ENCODE data around the gene TBC1D17. TPM values are rescaled to one million over a fixed set of nuclear protein-coding genes. Genes with fewer than 3 reads are reported as not detected.

TBC1D17 gene
- total RNA-seq, 2 donors from 2014 or later = 27.9 to 31.7 TPM

DNA sequence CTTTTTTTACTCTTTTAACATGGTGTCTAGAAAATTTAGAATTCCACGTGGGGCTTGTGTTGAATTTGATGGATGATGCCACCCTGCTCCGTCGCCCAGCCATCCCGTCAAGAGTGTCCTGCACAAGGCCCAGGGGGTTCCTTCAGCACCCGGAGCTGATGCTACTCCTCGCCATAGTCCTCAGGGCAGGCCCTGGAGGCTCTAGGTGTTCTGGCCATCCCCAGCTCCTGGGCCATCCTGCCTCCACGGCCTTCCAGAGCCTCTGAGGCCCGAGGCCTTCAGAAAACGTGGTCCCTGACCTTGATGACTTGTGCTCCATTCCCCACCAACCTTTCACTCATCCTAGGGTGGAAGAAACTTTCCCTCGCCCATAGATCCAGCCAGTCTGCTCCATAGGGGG lies 3.7 kb upstream of the TBC1D17 start:
- no peak for DNase-seq (ENCODE audit: low spot score)
- no peak for ATAC-seq (ENCODE audit: insufficient number of reproducible peaks, low FRiP score, low read depth)
- Histone ChIP-seq H3K27ac (no peak overlapping the region), H3K36me3 (no peaks in the 10 kb centered on the region), H3K4me3 (no peak overlapping the region), H3K9me3 (no peaks in the 10 kb centered on the region), H3K4me1 (ENCODE audit: control insufficient read depth in 1 of 2, low read depth in 2 of 2) (peaks cover 9 to 35% of the 10 kb centered on the region in 2 donors), H3K27me3 (replicated peaks; ENCODE audit: insufficient read depth) (no peaks in the 10 kb centered on the region)
- TF ChIP-seq, protein P1, sequence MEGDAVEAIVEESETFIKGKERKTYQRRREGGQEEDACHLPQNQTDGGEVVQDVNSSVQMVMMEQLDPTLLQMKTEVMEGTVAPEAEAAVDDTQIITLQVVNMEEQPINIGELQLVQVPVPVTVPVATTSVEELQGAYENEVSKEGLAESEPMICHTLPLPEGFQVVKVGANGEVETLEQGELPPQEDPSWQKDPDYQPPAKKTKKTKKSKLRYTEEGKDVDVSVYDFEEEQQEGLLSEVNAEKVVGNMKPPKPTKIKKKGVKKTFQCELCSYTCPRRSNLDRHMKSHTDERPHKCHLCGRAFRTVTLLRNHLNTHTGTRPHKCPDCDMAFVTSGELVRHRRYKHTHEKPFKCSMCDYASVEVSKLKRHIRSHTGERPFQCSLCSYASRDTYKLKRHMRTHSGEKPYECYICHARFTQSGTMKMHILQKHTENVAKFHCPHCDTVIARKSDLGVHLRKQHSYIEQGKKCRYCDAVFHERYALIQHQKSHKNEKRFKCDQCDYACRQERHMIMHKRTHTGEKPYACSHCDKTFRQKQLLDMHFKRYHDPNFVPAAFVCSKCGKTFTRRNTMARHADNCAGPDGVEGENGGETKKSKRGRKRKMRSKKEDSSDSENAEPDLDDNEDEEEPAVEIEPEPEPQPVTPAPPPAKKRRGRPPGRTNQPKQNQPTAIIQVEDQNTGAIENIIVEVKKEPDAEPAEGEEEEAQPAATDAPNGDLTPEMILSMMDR (IDR thresholded peaks at IDR 0.05) = no peak

DNA sequence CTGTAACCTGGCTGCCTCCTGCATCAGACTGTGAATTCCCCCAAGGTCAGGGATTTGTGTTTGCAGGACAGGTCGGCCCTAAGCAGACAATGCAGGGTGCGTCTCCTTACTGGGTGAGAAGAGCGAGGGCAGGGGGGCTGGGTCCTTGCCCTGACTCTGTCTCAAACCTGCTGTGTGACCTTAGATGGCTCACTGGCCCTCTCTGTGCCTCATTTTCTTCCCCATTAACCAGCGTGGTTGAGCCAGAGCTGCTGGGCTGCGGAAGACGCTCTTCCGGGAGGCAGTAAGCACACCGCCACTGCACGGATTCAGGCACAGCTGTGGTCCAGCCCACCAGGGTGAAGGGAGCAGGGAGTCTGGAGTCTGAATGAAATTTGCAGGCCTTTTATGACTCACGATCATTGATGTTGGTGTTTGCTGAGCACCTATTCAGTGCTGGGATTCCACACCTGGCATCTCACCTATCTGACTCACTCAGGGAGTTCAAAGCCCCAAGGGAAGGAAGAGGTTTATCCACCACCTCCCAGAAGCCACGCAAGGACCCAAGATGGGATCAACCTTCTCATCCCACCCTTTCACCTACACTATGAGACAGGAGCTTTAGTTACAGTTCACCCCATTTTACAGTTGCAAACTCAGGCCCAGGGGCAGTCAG lies 2.9 kb upstream of the TBC1D17 start:
- Histone ChIP-seq H3K4me1 (ENCODE audit: control insufficient read depth in 1 of 2, low read depth in 2 of 2) (peaks cover 9 to 39% of the 10 kb centered on the region in 2 donors), H3K27ac (no peak overlapping the region), H3K9me3 (no peaks in the 10 kb centered on the region), H3K36me3 (no peaks in the 10 kb centered on the region), H3K27me3 (replicated peaks; ENCODE audit: insufficient read depth) (no peaks in the 10 kb centered on the region), H3K4me3 (no peak overlapping the region)
- TF ChIP-seq, protein P1 (IDR thresholded peaks at IDR 0.05) = no peak
- ATAC-seq (ENCODE audit: insufficient number of reproducible peaks, low FRiP score, low read depth) (no peak), DNase-seq (ENCODE audit: low spot score) (no peak)

DNA sequence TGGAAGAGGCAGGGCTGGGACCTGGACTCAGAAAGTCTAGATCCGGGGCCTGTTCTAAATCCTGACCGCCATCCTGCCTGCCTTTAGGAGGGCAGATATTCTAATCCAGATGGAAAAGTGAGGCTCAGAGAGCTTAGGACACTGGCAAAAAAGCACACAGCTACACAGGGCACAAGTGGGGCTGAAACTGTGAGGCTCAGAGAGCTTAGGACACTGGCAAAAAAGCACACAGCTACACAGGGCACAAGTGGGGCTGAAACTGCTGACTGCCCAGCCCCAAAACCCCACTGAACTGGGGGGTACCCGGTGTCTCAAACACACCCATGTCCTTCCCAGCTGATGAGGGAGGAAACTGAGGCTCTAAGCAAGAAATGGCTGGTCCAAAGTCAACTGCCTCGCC lies 2.3 kb upstream of the TBC1D17 start:
- H3K36me3 ChIP-seq = peaks cover under 1% of the 10 kb centered on the region
- DNase-seq (ENCODE audit: low spot score) (no peak), ATAC-seq (ENCODE audit: insufficient number of reproducible peaks, low FRiP score, low read depth) (no peak)
- H3K9me3 ChIP-seq = no peaks in the 10 kb centered on the region
- peak overlapping the region in 1 of 2 donors; percentile 97 for H3K27ac ChIP-seq
- H3K4me3 ChIP-seq = peak overlapping the region; percentile 90
- peaks cover 9 to 35% of the 10 kb centered on the region in 2 donors for H3K4me1 ChIP-seq (ENCODE audit: control insufficient read depth in 1 of 2, low read depth in 2 of 2)
- no peaks in the 10 kb centered on the region for H3K27me3 ChIP-seq (replicated peaks; ENCODE audit: insufficient read depth)
- TF ChIP-seq, protein P1 (IDR thresholded peaks at IDR 0.05) = no peak

DNA sequence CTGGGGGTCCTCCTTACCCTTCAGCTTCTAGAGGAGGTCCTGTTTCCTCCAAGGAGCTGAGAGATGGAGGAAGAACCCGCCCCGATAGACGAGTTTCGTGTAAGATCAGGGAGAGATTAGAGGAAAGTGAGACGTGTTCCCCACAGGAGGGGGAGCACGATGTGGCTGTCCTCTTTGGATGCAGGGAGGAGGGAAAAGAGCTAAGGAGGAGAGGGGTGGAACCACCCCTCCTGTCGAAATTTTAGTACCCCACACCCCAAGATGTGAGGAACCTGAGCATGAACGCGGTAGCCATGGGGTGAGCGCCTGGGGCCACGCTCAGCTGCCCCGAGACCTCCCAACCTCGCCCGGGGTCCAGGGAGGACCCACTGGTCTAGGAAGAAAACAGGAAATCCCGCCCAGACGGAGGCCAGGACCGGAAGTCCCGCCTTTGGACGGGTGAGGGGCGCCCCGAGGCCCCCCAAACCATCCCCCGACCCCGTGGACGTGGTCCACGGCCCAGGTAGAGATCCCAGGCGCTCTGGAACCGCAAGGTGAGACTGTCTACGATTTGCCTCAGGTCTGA lies 1.6 kb upstream of the TBC1D17 start:
- Histone ChIP-seq H3K9me3 (no peaks in the 10 kb centered on the region), H3K36me3 (peaks cover 8% of the 10 kb centered on the region), H3K27me3 (replicated peaks; ENCODE audit: insufficient read depth) (no peaks in the 10 kb centered on the region), H3K27ac (peak overlapping the region; percentile 97 to 99), H3K4me3 (peak overlapping the region; percentile 90), H3K4me1 (ENCODE audit: control insufficient read depth in 1 of 2, low read depth in 2 of 2) (peaks cover 9 to 30% of the 10 kb centered on the region in 2 donors)
- ATAC-seq (ENCODE audit: insufficient number of reproducible peaks, low FRiP score, low read depth) (no peak), DNase-seq (ENCODE audit: low spot score) (no peak)
- TF ChIP-seq, protein P1 (IDR thresholded peaks at IDR 0.05) = no peak

DNA sequence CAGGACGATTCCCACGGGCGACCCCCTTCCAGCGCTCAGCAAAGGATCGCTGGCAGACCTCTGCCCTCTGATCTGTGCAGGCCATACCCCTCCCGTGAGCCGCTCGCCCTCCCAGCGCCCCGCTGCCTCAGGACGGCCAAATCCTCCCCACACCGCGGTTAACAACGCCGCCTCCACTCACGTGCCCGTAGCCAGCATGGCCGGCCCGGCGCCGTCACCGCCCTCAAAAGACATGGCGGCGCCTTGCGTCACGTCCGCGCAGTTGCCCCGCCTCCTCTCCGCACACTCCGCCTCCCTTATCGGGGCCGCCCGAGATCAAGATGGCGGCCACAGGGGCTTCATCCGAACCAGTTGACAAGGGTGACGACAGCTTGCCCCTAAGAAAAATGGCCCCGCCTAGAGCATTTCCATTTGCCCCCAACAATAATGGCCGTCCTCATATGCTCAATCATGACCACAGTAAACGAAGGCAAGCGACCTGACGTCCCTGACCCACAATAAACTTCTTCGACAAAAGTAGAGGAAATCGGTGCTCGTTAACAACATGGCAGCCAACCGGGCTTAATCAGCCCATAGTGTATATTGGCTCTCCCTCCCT lies 981 bp upstream of the TBC1D17 start:
- peaks cover 14% of the 10 kb centered on the region for H3K36me3 ChIP-seq
- ATAC-seq (ENCODE audit: insufficient number of reproducible peaks, low FRiP score, low read depth) = peak; percentile 68
- peak; percentile 93 for DNase-seq (ENCODE audit: low spot score)
- peak overlapping the region; percentile 90 for H3K4me3 ChIP-seq
- H3K27ac ChIP-seq = peak overlapping the region; percentile 97 to 99
- no peaks in the 10 kb centered on the region for H3K27me3 ChIP-seq (replicated peaks; ENCODE audit: insufficient read depth)
- no peaks in the 10 kb centered on the region for H3K9me3 ChIP-seq
- peaks cover 9 to 30% of the 10 kb centered on the region in 2 donors for H3K4me1 ChIP-seq (ENCODE audit: control insufficient read depth in 1 of 2, low read depth in 2 of 2)
- TF ChIP-seq, protein P1 (IDR thresholded peaks at IDR 0.05) = no peak

Measured in thoracic aorta (tissue), 2 donors.